GM19467 (cell line): ENCODE data around the gene FAM241B.

Experiments
- ATAC-seq: cut with Tn5 transposase; IDR thresholded peaks from one replicate; pipeline ENCODE4 v1.9.1; 2021; ENCODE audit warnings: mild to moderate bottlenecking, moderate library complexity; ENCODE audit not compliant: unreplicated experiment

FAM241B gene, protein sequence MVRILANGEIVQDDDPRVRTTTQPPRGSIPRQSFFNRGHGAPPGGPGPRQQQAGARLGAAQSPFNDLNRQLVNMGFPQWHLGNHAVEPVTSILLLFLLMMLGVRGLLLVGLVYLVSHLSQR

DNA sequence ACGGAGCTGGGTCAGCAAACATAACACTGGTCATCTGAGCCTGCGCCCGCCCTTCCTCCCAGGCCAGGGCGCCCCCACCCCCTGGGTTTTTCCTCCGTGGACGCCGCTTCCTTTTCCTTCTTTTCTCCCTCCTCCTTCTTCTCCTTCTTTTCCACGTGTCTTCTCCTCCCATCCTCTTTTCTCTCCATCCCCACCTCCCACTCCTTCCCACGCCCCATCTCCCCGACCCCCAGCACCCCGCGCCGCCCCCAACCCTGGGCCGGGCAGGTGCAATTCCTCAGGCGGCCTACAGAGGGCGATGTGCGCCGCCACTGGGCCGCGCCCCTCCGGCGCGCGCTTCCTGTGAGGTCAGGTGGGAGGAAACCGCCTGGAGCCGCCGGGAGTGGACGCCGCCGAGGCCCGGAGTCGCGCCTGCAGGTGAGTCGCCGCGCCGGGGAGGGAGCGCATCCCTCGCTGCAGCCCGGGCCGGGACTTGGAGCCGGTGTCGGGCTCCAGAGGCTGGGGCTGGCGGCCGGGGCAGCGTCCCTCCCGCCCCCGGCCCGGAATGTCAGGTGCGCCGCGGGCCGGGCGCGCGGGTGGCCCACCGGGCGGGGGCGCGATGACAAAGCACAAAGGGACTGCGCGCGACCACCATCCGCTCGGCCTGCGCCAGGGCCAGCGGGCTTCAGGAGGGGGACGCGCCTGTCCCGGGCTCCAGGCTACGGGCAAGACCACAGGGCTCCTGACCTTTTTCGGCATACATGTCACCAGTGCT, at the start of gene FAM241B:
Gene FAM241B (plus strand): TSS at position 351 of the 754 bp plus-strand sequence. CDS start 1,497 bp downstream, outside the sequence.
- no peak for ATAC-seq

DNA sequence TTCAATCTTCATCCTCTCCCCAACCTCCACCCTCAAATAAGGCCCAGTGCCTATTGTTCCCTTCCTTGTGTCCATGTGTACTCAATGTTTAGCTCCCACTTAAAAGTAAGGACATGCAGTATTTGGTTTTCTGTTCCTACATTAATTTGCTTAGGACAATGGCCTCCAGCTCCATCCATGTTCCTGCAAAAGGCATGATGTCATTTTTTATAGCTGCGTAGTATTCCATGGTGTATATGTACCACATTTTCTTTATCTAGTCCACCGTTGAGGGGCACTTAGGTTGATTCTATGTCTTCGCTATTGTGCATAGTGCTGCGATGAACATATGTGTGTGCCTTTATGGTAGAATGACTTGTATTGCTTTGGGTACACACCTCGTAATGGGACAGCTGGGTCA, 49.6 kb upstream of the FAM241B start:
- no peak for ATAC-seq

DNA sequence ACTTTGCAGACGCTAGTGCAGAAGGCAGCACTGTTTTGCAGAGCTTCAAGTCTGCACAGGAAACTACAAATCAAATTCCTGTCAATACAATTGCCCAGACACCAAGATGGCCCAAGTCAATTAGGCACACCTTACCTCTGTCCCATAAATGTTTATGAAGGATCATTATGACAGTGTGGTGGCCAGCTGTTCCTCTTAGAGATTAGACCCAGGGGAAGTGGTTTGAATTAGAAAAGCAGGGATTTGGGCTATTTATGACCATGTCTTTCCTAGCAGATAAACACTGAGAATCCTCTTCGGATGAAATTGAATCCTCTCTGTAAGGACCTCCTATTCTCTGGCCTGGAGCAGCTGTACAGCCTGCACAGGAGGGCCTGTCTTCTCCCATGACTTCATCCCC, 46.9 kb upstream of the FAM241B start:
- ATAC-seq: no peak

DNA sequence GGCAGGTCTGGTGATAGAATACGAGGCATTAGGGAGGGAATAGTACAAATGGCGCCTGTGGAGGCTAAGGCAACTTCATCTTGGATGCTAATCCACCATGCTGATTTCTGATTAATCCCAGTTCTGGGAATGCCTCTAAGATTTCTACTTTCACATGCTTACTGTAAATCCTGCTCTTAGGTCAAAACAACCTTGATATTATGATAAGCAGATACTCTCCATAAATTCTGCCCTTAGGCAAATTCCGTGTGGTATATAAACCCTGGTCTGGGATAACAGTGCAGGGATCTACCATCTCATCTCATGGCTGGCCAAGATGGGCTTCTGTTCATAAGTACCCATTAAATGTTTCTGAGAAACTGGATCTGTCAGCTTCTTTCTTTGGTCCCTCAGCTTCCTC, 45.4 kb upstream of the FAM241B start:
- no peak for ATAC-seq

GRCh38 chr10:69588358-69588757, 41.7 kb upstream of the FAM241B start:
- ATAC-seq: no peak

DNA sequence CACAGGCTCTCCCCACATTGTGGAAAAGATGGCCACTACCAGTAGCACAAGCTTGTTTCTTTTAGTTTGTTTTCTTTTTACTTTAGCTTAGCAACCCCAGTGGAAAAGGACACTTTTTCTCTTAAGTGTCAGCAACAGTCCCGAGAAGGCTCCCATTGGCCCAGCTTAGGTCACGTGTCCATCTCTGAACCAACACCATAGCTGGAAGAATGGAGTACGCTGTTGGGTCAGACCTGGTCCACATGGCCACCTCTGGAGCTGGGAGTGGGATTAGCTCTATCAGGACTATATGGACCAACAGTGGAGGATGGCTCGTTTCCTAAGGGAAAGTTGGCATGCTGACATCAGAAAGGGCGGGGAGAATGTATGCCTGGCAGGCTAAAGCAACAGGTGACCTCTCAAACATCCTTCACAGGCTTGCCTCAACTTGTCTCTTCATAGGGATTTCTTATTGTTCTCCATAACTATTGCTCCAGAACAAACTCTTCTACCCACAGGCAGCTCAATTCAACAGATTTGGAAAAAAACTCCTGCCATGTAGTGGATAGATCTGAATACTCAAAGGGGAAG, 29.2 kb upstream of the FAM241B start:
- ATAC-seq: no peak

GRCh38 chr10:69609077-69609476, 21.0 kb upstream of the FAM241B start:
- ATAC-seq: no peak

DNA sequence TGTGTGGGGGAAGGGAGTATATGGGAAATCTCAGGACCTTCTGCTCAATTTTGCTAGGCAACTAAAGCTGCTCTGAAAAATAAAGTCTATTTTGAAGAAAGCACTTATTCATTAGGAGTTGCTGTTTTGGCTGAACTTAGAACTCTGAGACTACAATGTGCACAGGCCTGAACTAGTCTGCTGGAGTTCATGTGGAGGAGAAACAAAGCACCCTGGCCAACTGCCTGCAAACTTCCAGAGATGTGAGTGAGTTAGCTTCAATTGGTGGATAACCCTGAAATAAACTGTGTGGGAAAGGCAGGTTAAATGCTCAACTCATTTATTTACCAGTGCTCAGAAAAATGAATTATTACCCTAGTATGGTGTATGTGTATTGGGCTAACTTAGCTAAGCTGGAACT, 17.3 kb upstream of the FAM241B start:
- ATAC-seq: no peak

GRCh38 chr10:69614130-69614529, 15.9 kb upstream of the FAM241B start:
- no peak for ATAC-seq

DNA sequence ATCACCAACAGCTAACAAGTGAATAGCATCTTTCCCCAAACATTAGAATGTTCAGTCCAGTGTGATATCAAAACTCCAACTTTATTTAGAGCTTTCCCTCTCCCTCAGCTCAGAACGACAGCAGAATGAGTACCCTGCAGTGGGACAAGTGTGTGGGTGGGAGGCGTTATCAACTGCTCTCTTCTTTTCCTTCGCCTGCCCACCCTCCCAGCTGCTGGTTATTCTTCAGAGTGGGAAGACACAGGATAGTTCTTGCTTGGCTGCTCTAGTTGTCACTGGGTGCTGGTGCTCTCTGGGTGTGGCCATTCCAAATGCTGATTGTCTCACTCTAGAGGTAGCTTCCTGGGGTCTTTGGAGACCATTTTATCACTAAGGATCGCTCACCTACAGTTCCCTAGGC, 13.7 kb upstream of the FAM241B start:
- ATAC-seq: no peak

DNA sequence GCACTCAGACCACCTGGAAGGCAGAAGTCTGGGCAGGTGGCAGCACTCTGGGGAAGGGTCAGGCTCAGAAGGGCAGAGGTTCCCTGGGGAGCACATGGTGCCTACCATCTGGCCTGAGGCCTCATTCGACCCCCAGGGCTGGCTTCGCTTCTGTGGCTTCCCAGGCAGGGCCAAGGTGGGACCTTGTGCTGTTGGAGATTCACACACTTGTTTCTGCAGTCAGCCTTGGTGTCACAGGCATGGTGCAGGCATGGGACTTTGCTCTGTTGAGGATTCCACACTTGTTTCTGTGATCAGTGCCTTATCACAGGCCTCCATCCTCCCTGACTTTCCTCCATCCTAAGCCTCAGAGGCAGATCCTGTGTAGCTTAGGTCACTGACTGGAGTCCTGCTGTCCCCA, 11.3 kb upstream of the FAM241B start:
- ATAC-seq: no peak

DNA sequence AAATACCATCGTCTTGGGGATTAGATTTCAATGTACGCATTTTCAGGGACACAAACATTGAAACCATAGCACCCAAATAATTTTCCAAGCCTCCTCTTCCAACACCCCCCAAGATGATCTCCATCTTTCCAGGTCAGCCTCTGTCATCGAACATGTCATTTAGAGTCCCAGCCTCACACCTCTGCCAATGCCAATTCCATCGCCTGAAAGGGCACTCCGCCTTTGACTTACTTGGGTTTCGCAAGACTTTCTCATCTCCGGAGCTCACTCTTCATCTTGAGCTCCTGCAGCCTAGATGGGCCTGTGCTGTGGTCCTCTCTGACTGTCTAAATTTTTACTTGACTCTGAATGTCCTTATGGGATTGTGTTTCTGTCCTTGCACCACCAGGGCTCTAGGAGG, 10.4 kb upstream of the FAM241B start:
- no peak for ATAC-seq

GRCh38 chr10:69620625-69621024, 9.4 kb upstream of the FAM241B start:
- no peak for ATAC-seq

DNA sequence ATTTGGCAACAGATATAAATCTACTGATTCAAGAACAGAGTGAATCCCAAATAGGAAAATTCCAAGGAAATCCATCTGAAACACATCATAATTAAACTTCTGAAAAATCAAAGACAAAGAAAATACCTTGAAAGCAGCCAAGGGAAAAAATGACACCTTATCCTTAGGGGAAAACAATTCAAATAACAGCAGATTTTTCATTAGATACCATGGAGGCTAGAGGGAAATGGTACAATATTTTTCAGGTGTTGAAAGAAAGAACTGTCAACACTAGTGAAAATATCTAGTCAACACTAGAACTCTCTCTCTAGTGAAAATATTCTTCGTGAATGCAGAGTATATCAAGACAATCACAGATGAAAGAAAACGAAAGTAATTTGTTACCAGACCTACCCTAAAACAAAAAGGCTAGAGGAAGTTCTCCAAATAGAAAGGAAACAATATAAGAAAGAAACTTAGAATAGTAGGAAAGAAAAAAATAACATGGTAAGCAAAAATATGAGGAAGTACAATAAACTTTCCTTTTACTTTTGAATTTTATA, 5.7 kb upstream of the FAM241B start:
- no peak for ATAC-seq

GRCh38 chr10:69626826-69627225, 3.2 kb upstream of the FAM241B start:
- no peak for ATAC-seq

DNA sequence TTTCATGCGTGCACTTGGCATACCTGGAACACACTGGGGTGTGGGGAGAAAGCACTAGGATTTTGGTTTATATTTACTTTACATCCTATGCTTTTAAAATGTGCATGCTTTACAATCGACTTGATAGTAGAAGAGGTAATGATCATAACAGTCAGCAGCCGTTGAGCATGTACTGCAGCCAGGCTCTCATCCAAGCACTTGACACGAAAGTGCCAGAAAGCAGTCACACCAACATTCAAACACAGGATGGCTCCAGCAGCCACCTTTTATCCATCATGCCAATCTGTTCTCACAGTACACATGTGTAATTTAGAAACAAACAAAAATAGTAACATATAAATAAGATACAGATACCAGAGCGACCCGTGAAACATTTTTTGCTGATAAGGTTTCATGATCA, 1.2 kb upstream of the FAM241B start:
- no peak for ATAC-seq

DNA sequence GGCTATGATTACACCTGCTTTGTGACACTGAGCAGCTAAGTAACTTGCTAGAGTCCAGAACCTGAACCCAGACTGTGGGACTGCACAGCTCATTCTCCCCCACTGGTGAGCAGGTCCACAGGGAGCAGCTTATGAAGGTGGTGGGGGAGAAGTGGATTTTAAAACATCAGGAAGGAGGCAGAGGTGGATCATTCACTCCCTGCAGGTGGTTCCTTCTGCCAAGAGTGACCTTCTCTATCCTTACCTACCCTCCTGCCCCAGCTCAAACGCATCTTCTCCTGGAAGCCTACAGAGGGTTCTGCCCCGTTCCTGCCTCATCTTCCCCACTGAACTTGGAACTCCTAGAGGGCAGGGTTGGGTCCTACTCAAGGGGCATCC, 539 bp upstream of the FAM241B start:
- no peak for ATAC-seq

DNA sequence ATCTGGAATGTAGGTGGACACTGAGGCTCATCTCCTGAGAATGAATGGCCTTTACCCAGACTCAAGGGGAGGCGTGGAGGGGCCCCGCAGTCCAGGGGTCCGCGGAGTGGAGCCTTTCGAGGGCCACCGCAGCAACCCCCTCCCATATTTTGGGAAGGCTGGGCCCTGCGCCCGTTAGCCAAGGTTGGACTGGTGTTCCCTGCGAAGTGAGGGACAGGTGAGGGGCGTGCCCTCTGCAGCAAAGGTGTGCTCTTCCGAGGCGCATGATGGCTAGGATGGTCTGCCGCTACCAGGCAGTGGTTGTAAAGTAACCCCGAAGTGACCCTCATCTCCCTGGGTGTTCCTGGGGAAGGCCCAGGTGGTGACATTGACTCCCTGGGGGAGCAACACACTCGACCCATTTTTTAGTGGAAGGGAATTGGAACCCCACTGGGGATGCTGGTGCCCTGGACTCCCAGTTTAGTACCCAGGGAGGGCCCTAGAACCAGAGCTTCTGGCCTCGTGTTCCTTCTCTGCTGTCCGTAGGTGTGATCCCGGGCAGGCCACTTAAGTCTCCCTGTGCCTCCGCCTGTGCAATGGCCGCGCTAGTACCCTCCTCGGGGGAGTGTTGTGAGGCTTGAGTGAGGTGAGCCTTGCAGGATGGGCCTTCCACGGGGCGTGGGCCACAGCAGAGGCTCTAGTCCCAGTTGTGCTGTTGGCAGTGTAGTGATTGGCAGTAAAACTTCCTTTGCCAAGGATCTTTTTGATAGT, 779 bp downstream of the FAM241B start:
- ATAC-seq: no peak

- no peak for ATAC-seq
Measured at GRCh38 chr10:69631566-69631965, 1.5 kb downstream of the FAM241B start.

DNA sequence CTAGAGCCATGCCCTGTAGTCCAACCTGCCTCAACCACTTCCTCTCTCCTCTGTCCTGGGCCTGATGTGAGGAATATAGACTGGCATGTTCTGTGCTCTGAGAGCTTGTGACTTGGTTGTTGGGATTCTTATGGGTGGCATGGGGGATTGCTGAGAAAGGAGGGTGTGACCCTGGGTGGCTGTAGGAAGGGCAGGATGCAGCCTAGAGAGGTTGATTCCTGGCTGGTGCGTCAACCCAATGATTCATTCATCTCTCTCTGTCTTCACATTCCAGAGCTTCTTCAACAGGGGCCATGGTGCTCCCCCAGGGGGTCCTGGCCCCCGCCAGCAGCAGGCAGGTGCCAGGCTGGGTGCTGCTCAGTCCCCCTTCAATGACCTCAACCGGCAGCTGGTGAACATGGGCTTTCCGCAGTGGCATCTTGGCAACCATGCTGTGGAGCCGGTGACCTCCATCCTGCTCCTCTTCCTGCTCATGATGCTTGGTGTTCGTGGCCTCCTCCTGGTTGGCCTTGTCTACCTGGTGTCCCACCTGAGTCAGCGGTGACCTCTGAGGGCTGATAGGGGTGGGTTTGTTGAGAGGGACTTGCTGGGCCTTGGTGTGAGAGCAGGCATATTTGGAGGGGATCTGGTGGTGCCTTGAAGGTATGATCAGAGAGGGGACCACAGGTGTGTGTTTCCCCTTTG, 2.6 kb downstream of the FAM241B start:
- no peak for ATAC-seq
